ENCODE results near the gene RCVRN. TPM values are rescaled to one million over a fixed set of nuclear protein-coding genes. Genes with fewer than 3 reads are reported as not detected.

Gene RCVRN
- total RNA-seq, 1 donor from 2014 or later, result 0.14 TPM

GRCh38 chr17:9917131-9917530 lies 12.1 kb upstream of the RCVRN start:
- H3K27ac Mint-ChIP-seq, result no peak overlapping the region
- no peaks in the 10 kb centered on the region for H3K9me3 Mint-ChIP-seq
- no peak overlapping the region for H3K4me3 Mint-ChIP-seq
- TF ChIP-seq CTCF (conservative IDR thresholded peaks at IDR 0.05), result no peak
- DNase-seq (ENCODE audit: extremely low spot score, unreplicated experiment), result no peak
- H3K4me1 Mint-ChIP-seq (ENCODE audit: unreplicated experiment), result no peaks in the 10 kb centered on the region
- H3K36me3 Mint-ChIP-seq, result peaks cover under 1% of the 10 kb centered on the region
- H3K27me3 Mint-ChIP-seq, result no peaks in the 10 kb centered on the region

GRCh38 chr17:9916108-9916507 lies 11.0 kb upstream of the RCVRN start:
- no peak overlapping the region for H3K4me3 Mint-ChIP-seq
- H3K27ac Mint-ChIP-seq, result no peak overlapping the region
- H3K36me3 Mint-ChIP-seq, result peaks cover 5% of the 10 kb centered on the region
- DNase-seq (ENCODE audit: extremely low spot score, unreplicated experiment), result no peak
- TF ChIP-seq CTCF (conservative IDR thresholded peaks at IDR 0.05), result no peak
- no peaks in the 10 kb centered on the region for H3K27me3 Mint-ChIP-seq
- H3K4me1 Mint-ChIP-seq (ENCODE audit: unreplicated experiment), result no peaks in the 10 kb centered on the region
- no peaks in the 10 kb centered on the region for H3K9me3 Mint-ChIP-seq

GRCh38 chr17:9913476-9913875 lies 8.4 kb upstream of the RCVRN start:
- peaks cover 9% of the 10 kb centered on the region for H3K27me3 Mint-ChIP-seq
- H3K4me3 Mint-ChIP-seq, result no peak overlapping the region
- no peak overlapping the region for H3K27ac Mint-ChIP-seq
- H3K4me1 Mint-ChIP-seq (ENCODE audit: unreplicated experiment), result peaks cover 4% of the 10 kb centered on the region
- no peak for DNase-seq (ENCODE audit: extremely low spot score, unreplicated experiment)
- peaks cover 5% of the 10 kb centered on the region for H3K36me3 Mint-ChIP-seq
- TF ChIP-seq CTCF (conservative IDR thresholded peaks at IDR 0.05), result no peak
- no peaks in the 10 kb centered on the region for H3K9me3 Mint-ChIP-seq

- Mint-ChIP-seq H3K9me3 (no peaks in the 10 kb centered on the region), H3K27me3 (peaks cover 9% of the 10 kb centered on the region), H3K27ac (no peak overlapping the region), H3K4me3 (no peak overlapping the region), H3K4me1 (ENCODE audit: unreplicated experiment) (peaks cover 8% of the 10 kb centered on the region), H3K36me3 (peaks cover 5% of the 10 kb centered on the region)
- no peak for TF ChIP-seq CTCF (conservative IDR thresholded peaks at IDR 0.05)
- DNase-seq (ENCODE audit: extremely low spot score, unreplicated experiment), result no peak
Observed at GRCh38 chr17:9912121-9913099, 7.3 kb upstream of the RCVRN start.

- Mint-ChIP-seq H3K27ac (no peak overlapping the region), H3K4me1 (ENCODE audit: unreplicated experiment) (peaks cover 8% of the 10 kb centered on the region), H3K4me3 (no peak overlapping the region), H3K27me3 (peaks cover 9% of the 10 kb centered on the region), H3K9me3 (no peaks in the 10 kb centered on the region), H3K36me3 (peaks cover 5% of the 10 kb centered on the region)
- DNase-seq (ENCODE audit: extremely low spot score, unreplicated experiment), result no peak
- no peak for TF ChIP-seq CTCF (conservative IDR thresholded peaks at IDR 0.05)
Observed at GRCh38 chr17:9911089-9911488, 6.0 kb upstream of the RCVRN start.
